Measurements from ENCODE around the gene FBXL4. TPM values are rescaled to one million over a fixed set of nuclear protein-coding genes. Genes with fewer than 3 reads are reported as not detected.

FBXL4 gene
- total RNA-seq, 6 experiments from 2014 or later: 7.2 to 13.2 (median 11.3) TPM

DNA sequence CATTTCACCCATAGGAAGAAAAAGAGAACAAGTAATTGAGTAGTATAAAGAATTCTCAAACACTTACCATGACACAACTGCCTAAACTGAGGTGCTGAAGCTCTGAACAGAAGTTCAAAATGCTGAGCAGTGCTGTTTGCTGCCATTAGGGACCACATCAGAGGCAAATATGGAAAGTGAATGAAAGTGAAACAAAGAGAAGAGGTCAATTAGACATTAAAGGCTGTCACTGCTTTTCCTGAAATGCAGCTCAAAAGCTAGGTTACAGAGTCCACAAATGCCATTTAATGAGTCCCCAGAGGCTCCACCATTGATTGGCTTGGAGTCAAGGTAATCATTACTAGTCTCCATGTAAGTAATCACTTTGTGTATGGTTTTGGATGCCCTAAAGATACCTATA, 67.3 kb downstream of the FBXL4 start:
- TF ChIP-seq, protein P1, sequence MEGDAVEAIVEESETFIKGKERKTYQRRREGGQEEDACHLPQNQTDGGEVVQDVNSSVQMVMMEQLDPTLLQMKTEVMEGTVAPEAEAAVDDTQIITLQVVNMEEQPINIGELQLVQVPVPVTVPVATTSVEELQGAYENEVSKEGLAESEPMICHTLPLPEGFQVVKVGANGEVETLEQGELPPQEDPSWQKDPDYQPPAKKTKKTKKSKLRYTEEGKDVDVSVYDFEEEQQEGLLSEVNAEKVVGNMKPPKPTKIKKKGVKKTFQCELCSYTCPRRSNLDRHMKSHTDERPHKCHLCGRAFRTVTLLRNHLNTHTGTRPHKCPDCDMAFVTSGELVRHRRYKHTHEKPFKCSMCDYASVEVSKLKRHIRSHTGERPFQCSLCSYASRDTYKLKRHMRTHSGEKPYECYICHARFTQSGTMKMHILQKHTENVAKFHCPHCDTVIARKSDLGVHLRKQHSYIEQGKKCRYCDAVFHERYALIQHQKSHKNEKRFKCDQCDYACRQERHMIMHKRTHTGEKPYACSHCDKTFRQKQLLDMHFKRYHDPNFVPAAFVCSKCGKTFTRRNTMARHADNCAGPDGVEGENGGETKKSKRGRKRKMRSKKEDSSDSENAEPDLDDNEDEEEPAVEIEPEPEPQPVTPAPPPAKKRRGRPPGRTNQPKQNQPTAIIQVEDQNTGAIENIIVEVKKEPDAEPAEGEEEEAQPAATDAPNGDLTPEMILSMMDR (IDR thresholded peaks at IDR 0.05): no peak
- no peak for TF ChIP-seq POLR2A (IDR thresholded peaks at IDR 0.05)
- intact Hi-C loops (cut with DNase I): no loop called here

DNA sequence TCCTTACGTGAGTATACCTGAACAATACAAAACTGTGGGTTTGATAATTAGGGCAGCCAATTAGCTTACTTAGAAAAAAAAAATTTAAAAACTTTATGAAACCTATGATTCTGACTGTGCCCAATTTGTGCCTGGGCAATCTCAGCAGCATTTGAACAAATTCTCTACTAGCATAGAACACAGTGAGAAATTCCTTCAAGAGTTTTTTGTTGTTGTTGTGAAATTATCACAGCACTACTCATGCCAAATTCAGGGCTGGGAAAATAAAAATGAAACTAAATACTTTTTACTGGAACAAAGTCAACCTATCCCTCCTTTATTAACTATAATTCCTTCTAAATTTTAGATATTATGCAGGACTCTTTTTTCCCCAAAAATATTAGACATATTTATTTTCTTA, 70.5 kb downstream of the FBXL4 start:
- TF ChIP-seq, protein P1 (IDR thresholded peaks at IDR 0.05): no peak
- no peak for TF ChIP-seq POLR2A (IDR thresholded peaks at IDR 0.05)
- H3K4me1 ChIP-seq: no peaks in the 10 kb centered on the region
- no peaks in the 10 kb centered on the region for H3K9me3 ChIP-seq
- H3K4me3 ChIP-seq: no peak overlapping the region
- no peak for DNase-seq
- no peaks in the 10 kb centered on the region for H3K36me3 ChIP-seq
- no peak overlapping the region for H3K27ac ChIP-seq
- intact Hi-C loops (cut with DNase I): no loop called here
- no CpG with 5 or more reads among the region's 1 CpG for WGBS (ENCODE audit: insufficient coverage, low coverage, low lambda C conversion rate, missing lambda C conversion rate)
- ATAC-seq: no peak
- no peaks in the 10 kb centered on the region for H3K27me3 ChIP-seq

More for the DNA sequence above, 67.3 kb downstream of the FBXL4 start:
- Histone ChIP-seq H3K27ac (no peak overlapping the region), H3K4me1 (no peaks in the 10 kb centered on the region), H3K4me3 (no peak overlapping the region), H3K9me3 (no peaks in the 10 kb centered on the region), H3K27me3 (no peaks in the 10 kb centered on the region), H3K36me3 (no peaks in the 10 kb centered on the region)
- DNase-seq (no peak), ATAC-seq (no peak)

DNA sequence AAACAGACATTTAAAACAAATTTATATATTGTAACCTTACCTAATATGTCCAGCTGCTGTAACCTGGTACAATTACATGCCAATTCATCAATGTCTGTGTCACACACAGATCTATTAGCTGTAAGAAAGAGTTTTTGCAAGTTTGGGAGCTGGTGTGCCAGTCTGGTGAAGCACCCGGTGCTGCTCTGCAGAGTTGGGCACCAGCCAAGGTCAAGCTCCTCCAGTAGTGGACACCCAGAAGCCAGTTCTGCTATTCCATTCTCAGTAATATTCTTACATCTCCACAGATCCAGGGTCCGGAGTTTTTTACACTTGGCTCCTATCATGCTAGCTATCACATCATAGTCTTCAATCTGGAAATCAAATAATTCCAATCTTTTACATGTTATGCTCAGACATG, 72.4 kb downstream of the FBXL4 start:
- Histone ChIP-seq H3K4me1 (no peaks in the 10 kb centered on the region), H3K36me3 (no peaks in the 10 kb centered on the region), H3K27ac (no peak overlapping the region), H3K27me3 (no peaks in the 10 kb centered on the region), H3K9me3 (no peaks in the 10 kb centered on the region), H3K4me3 (no peak overlapping the region)
- ATAC-seq (peak in 3 of 4 donors; percentile 38 to 46 (median 40)), DNase-seq (peak in 1 of 3 donors; percentile 19)
- WGBS (ENCODE audit: insufficient coverage, low coverage, low lambda C conversion rate, missing lambda C conversion rate): 80% methylated on average over 1 of the region's 2 CpGs
- TF ChIP-seq, protein P1 (IDR thresholded peaks at IDR 0.05): no peak
- TF ChIP-seq POLR2A (IDR thresholded peaks at IDR 0.05): no peak
- intact Hi-C loops (cut with DNase I): no loop called here

DNA sequence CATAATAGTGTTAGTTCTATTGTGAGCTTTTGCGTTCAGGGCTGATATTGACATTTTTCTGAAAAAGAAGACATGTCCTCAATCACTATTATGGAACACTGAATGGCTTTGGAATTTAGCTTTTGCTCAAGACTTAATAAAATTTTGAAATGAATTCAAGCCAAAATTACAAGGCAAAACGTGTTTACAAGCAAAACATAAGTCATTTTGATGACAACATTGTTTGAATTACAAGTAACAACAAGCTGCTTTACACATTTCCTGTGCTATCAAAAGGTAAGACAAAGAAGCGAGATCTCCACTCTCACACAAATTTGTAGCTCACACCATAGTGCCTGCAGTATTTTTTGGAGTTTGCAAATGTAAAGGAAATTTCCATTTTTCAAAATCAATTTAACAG, 75.9 kb downstream of the FBXL4 start:
- Histone ChIP-seq H3K9me3 (no peaks in the 10 kb centered on the region), H3K27ac (no peak overlapping the region), H3K4me1 (no peaks in the 10 kb centered on the region), H3K27me3 (no peaks in the 10 kb centered on the region), H3K36me3 (no peaks in the 10 kb centered on the region), H3K4me3 (no peak overlapping the region)
- 73% methylated on average over 3 of the region's 3 CpGs for WGBS (ENCODE audit: insufficient coverage, low coverage, low lambda C conversion rate, missing lambda C conversion rate)
- DNase-seq (no peak), ATAC-seq (no peak)
- TF ChIP-seq, protein P1 (IDR thresholded peaks at IDR 0.05): no peak
- no peak for TF ChIP-seq POLR2A (IDR thresholded peaks at IDR 0.05)
- intact Hi-C loops (cut with DNase I): no loop called here

DNA sequence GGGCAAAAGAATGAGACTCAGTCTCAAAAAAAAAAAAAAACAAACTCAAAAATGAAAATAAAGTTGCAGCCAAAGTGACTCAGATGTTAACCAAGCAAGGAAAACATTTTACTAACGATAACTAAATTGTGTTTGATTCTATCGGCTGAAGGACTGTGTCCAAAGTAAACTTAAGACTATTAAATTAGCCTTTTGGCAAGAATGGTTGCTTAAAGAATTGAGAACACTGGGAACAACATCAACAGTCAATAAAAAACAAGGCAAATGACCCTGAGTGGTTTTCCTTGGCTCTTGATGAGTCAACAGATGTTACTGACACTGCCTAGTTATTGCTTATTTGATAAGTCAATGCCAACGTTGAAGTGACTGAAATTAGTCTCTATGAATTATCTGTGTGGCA, 76.7 kb downstream of the FBXL4 start:
- intact Hi-C loops (cut with DNase I): no loop called here
- ATAC-seq (peak; percentile 54 to 91 (median 84)), DNase-seq (no peak)
- no peak overlapping the region for H3K27ac ChIP-seq
- no peaks in the 10 kb centered on the region for H3K36me3 ChIP-seq
- H3K27me3 ChIP-seq: no peaks in the 10 kb centered on the region
- TF ChIP-seq, protein P1 (IDR thresholded peaks at IDR 0.05): no peak
- no peak for TF ChIP-seq POLR2A (IDR thresholded peaks at IDR 0.05)
- no peaks in the 10 kb centered on the region for H3K9me3 ChIP-seq
- no peaks in the 10 kb centered on the region for H3K4me1 ChIP-seq
- H3K4me3 ChIP-seq: no peak overlapping the region
- 21% methylated on average over 3 of the region's 3 CpGs for WGBS (ENCODE audit: insufficient coverage, low coverage, low lambda C conversion rate, missing lambda C conversion rate)
